GM19193 (cell line): ENCODE measurements around the gene PIP5K1B.

ENCODE experiments used
- POLR2A ChIP-seq: IDR thresholded peaks from 4 replicates; pipeline ENCODE4 v1.6.1; 2011; ENCODE audit not compliant: insufficient read depth, insufficient read length; ENCODE audit errors: extremely low read depth

The PIP5K1B gene

GRCh38 chr9:69016191-69017096 lies 311.4 kb downstream of the PIP5K1B start:
- TF ChIP-seq POLR2A = no peak

- TF ChIP-seq POLR2A = no peak
Measured at GRCh38 chr9:69018737-69019136, 313.7 kb downstream of the PIP5K1B start.

- TF ChIP-seq POLR2A = no peak
Measured at GRCh38 chr9:69019808-69020207, 314.8 kb downstream of the PIP5K1B start.

- TF ChIP-seq POLR2A = no peak
Measured at GRCh38 chr9:69020301-69021145, 315.5 kb downstream of the PIP5K1B start.

GRCh38 chr9:69023650-69024049 lies 318.6 kb downstream of the PIP5K1B start:
- TF ChIP-seq POLR2A = no peak

GRCh38 chr9:69027355-69028097 lies 322.5 kb downstream of the PIP5K1B start:
- no peak for TF ChIP-seq POLR2A

- TF ChIP-seq POLR2A = no peak
Measured at GRCh38 chr9:69028754-69029153, 323.7 kb downstream of the PIP5K1B start.

- TF ChIP-seq POLR2A = no peak
Measured at GRCh38 chr9:69029535-69029934, 324.5 kb downstream of the PIP5K1B start.

- TF ChIP-seq POLR2A = no peak
Measured at GRCh38 chr9:69030851-69031645, 326.0 kb downstream of the PIP5K1B start.

- TF ChIP-seq POLR2A = no peak
Measured at GRCh38 chr9:69034071-69034470, 329.0 kb downstream of the PIP5K1B start.

GRCh38 chr9:69035438-69036308 lies 330.6 kb downstream of the PIP5K1B start, which contains the start of gene FXN:
Gene FXN, plus strand, starts transcription at chr9:69035752. Its CDS starts 31 bp downstream, at chr9:69035783.
- TF ChIP-seq POLR2A = peak; percentile 72

GRCh38 chr9:69036309-69036708 lies 331.3 kb downstream of the PIP5K1B start:
- no peak for TF ChIP-seq POLR2A

GRCh38 chr9:69036799-69037198 lies 331.8 kb downstream of the PIP5K1B start:
- no peak for TF ChIP-seq POLR2A

- TF ChIP-seq POLR2A = no peak
Measured at GRCh38 chr9:69040646-69041045, 335.6 kb downstream of the PIP5K1B start.
